Vein endothelial cell (primary cell): Measurements from ENCODE around the gene FAM171A2. TPM values are rescaled to one million over a fixed set of nuclear protein-coding genes. Genes with fewer than 3 reads are reported as not detected.

Experiments
- small RNA-seq: library from RNA; depleted of rRNA; stranded (forward); fragments of <200 nt; gene quantifications from one replicate; pipeline ENCODE3, GENCODE V24; 2012
- total RNA-seq: library from RNA; depleted of rRNA; stranded (reverse); fragments of >200 nt; gene quantifications from 2 replicates; pipeline ENCODE4 v1.2.3, GENCODE V29; 2012

Gene FAM171A2
- 8.4 and 14.4 TPM in 2 replicates for total RNA-seq

DNA sequence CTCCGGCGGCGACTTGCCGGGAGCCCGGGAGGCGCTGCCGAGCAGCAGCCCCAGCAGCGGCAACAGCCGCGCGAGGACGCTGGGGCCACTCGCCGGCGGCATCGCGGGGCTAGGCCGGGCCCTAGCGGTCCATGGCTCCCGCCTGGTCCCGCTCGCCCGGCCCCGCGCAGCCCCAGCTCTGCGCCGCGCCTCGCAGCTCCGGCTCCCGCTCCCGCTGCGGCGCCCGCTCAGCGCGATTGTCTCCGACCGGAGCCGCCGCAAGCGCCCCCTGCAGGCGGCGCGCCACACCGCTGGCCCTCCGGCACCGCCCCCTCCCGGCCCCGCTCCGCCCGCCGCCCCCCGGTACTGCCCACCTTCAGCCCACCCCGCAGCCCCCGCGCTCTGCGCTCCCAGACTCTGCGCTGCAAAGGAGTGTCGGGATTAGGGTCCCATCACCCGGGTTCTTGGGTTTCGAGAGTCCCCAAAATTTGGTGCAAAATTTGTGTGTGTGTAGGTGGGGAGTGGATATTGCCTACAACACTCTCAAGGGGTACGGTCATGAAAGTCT is at the start of gene FAM171A2:
FAM171A2 (minus strand) TSS at position 241 of the 547 bp plus-strand sequence; CDS start at position 102, 139 bp downstream.

DNA sequence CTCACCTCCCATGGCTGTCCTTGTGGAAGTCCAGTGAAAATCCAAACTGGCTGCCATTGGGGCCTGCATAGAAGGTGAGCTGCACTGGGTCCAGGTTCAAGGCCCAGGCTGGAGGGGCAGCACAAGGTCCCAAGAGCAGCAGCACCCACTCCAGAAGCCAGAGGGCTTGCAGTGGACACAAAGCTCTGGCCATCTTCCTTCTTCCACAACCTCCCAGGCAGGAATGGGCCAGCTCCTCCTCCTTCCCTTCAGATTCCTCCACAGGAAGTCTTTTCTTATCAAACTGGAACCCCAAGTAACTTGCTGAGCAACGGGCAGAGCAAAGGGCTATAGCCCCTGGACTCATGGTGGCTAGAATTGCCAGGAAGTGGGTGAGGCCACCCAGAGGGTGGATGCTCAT is 25.6 kb upstream of the FAM171A2 start, which contains the start of gene ITGA2B:
ITGA2B (minus strand) TSS at position 369 of the 400 bp plus-strand sequence; CDS start at position 193, 176 bp downstream.

DNA sequence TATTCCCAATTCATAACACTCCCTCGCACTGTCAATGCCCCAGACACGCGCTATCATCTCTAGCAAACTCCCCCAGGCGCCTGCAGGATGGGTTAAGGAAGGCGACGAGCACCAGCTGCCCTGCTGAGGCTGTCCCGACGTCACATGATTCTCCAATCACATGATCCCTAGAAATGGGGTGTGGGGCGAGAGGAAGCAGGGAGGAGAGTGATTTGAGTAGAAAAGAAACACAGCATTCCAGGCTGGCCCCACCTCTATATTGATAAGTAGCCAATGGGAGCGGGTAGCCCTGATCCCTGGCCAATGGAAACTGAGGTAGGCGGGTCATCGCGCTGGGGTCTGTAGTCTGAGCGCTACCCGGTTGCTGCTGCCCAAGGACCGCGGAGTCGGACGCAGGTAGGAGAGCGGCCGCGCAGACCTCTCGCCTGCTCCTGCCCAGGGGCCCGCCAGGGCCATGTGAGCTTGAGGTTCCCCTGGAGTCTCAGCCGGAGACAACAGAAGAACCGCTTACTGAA is 18.7 kb downstream of the FAM171A2 start, which contains the start of gene GRN:
GRN (plus strand) TSS at position 364 of the 515 bp plus-strand sequence. CDS start 3,863 bp downstream, outside the sequence.

DNA sequence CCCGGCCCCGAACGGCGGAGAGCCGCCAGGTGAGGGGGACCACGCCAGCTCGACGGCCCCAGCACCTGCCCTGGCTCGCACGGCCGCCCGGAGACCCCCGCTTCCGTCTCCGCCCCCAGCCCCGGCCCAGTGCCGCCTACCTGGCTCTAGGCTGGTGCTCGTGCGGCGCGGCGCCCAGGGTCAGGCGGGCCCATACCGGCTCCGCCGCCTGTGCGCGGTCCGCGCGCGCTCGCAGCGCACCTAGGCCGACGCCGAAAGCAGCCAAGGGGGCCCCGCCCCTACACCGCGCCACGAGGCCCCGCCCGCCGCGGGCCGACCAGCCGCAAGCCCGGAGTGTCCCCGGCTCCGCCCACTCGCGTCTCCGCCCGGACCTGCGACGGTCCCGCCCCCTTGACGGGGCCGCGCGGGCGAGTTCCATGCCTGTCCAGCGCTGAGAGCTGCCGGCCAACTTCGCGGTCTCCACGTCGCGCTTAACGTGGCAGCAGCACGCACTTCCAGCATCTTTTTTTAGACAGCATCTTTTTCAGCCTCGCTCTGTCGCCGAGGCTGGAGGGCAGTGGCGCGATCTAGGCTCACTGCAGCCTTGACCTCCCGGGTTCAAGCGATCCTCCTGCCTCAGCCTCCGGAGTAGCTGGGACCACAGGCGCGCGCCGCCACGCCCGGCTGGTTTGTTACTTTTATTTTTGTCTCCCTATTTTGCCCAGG is 38.9 kb downstream of the FAM171A2 start, which contains the start of gene SLC25A39:
SLC25A39 (minus strand) TSS at position 253 of the 705 bp plus-strand sequence. CDS start 1,261 bp downstream, outside the sequence.

DNA sequence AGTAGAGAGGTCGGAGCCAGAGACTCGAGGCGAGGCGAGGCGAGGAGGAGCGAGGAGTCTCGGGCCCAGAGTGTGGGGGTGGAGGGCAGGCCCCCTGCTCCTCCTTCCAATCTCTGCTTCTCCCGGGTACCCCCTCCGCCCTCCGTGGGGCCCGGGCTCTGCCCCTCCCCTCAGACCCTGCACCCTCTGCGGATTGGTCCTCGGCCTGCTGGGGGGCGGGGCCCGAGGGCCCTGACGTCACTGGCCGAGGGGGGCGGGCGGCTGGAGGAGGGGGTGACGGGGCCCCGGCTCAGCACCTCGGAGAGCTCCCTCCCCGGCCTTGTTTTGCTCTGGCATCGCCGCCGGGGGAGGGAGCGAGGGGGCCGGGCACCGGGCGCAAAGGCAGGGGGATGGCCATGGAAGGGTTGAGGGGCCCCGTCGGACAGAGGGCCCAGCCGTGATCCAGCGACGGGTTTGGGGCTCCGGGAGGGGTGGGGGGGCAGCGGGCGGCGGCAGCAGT is 55.3 kb downstream of the FAM171A2 start, which contains the start of gene RUNDC3A:
RUNDC3A (plus strand) TSS at position 282 of the 499 bp plus-strand sequence. CDS start 232 bp downstream, outside the sequence.

Small RNA genes lying within 50 kb of the gene (small RNA-seq; reads per million reads assigned to genes)
- gene RF00012 (not detected), gene RN7SL258P (not detected), gene RNU6-453P (not detected)

Other genes starting within 250 kb of the FAM171A2 start
- 25.4 and 44.1 TPM in 2 replicates for gene HDAC5, start 240.2 kb downstream of the FAM171A2 start, total RNA-seq
- 2.3 and 4.2 TPM in 2 replicates for gene HROB, start 221.9 kb downstream of the FAM171A2 start, total RNA-seq
- not detected in 2 replicates for gene ASB16, start 193.1 kb downstream of the FAM171A2 start, total RNA-seq
- gene TMUB2, start 176.9 kb downstream of the FAM171A2 start, total RNA-seq, result 28.8 and 29.4 TPM in 2 replicates
- 53.0 and 55.2 TPM in 2 replicates for gene ATXN7L3, start 164.0 kb downstream of the FAM171A2 start, total RNA-seq
- gene UBTF, start 144.2 kb downstream of the FAM171A2 start, total RNA-seq, result 56.8 and 59.8 TPM in 2 replicates
- not detected in 2 replicates for gene SLC4A1, start 95.7 kb downstream of the FAM171A2 start, total RNA-seq
- gene RUNDC3A, start 55.3 kb downstream of the FAM171A2 start, total RNA-seq, result 0.33 TPM in 1 of 2 replicates, not detected in the other
- 93.7 and 115 TPM in 2 replicates for gene SLC25A39, start 39.0 kb downstream of the FAM171A2 start, total RNA-seq
- gene GRN, start 18.6 kb downstream of the FAM171A2 start, total RNA-seq, result 303 and 500 TPM in 2 replicates
- gene ITGA2B, start 25.8 kb upstream of the FAM171A2 start, total RNA-seq, result 0.19 and 0.33 TPM in 2 replicates
- 20.9 and 28.8 TPM in 2 replicates for gene GPATCH8, start 139.6 kb upstream of the FAM171A2 start, total RNA-seq
- 0.38 and 0.65 TPM in 2 replicates for gene FZD2, start 193.6 kb upstream of the FAM171A2 start, total RNA-seq